Gastrocnemius medialis (tissue), 4 donors: ENCODE data around the gene STRN4. TPM values are rescaled to one million over a fixed set of nuclear protein-coding genes. Genes with fewer than 3 reads are reported as not detected.

Source experiments
- ATAC-seq, 2 donors: fragments of 150-250 bp; one replicate each; pipeline ENCODE4 v1.9.1; 2016
- DNase-seq, 2 donors: peaks; one replicate each; pipeline ENCODE4 v3.0.0-alpha.2; 2019
- H3K27ac ChIP-seq, 4 donors: fragments of 200-600 bp; sonication (generic); 1 replicate in 1 of 4; 2 replicates in 3 of 4; pipeline ENCODE4 v1.5.1; 2016 to 2018; ENCODE audit warnings: mild to moderate bottlenecking in 2 of 4, moderate library complexity in 1 of 4
- H3K27me3 ChIP-seq, 3 donors: fragments of 200-600 bp; sonication (generic) in 2 of 3; 1 replicate in 1 of 3; 2 replicates in 2 of 3; pipeline versions ENCODE4 v1.5.1 to v1.6.0; 2016 to 2019; ENCODE audit warnings: mild to moderate bottlenecking in 1 of 3, moderate library complexity in 1 of 3
- H3K36me3 ChIP-seq, 2 donors: fragments of 200-600 bp; sonication (generic) in 1 of 2; one replicate each; pipeline ENCODE4 v1.5.1; 2017 to 2018
- H3K4me1 ChIP-seq, 2 donors: fragments of 200-600 bp; sonication (generic) in 1 of 2; one replicate each; pipeline ENCODE4 v1.5.1; 2016 to 2017; ENCODE audit warnings: mild to moderate bottlenecking in 2 of 2
- H3K4me3 ChIP-seq, 4 donors: fragments of 200-600 bp; sonication (generic) in 3 of 4; 1 replicate in 1 of 4; 2 replicates in 3 of 4; pipeline ENCODE4 v1.5.1; 2016 to 2019; ENCODE audit warnings: mild to moderate bottlenecking in 2 of 4
- H3K9me3 ChIP-seq, 3 donors: fragments of 200-600 bp; sonication (generic) in 2 of 3; 1 replicate in 1 of 3; 2 replicates in 2 of 3; pipeline ENCODE4 v1.5.1; 2016 to 2019
- POLR2A ChIP-seq, 2 donors: fragments of 450-650 bp; IDR thresholded peaks; one replicate each; pipeline ENCODE4 v1.6.1; 2017; ENCODE audit warnings: antibody characterized with exemption in 2 of 2, mild to moderate bottlenecking in 2 of 2, moderate library complexity in 2 of 2
- in situ Hi-C, 4 donors: fragments of 200-750 bp; cut with MboI; loops; one replicate each; pipeline versions ENCODE4 v1.15.0 to v1.8.0; 2017; ENCODE audit warnings: low sequenced_read_pairs in 4 of 4
- intact Hi-C: fragments of 100-400 bp; cut with DNase I; formaldehyde crosslinking; loops from one replicate; pipeline ENCODE4 v1.15.1; 2023; ENCODE audit warnings: low total_unique reads
- total RNA-seq, 4 donors: library from RNA; depleted of rRNA; stranded (reverse); fragments of >200 nt; gene quantifications; one replicate each; pipeline versions ENCODE4 v1.1.0 to v1.2.3, GENCODE V29; 2016
- TF ChIP-seq, protein P1 (sequence below), 5 experiments: fragments of 450-650 bp in 3 of 5; fragments of 200-600 bp in 2 of 5; sonication (generic) in 2 of 5; IDR thresholded peaks in 4 of 5; conservative IDR thresholded peaks in 1 of 5; 1 replicate in 4 of 5; 2 replicates in 1 of 5; pipeline ENCODE4 v1.5.1; 2016 to 2019; ENCODE audit warnings: antibody characterized with exemption in 5 of 5, mild to moderate bottlenecking in 3 of 5, moderate library complexity in 3 of 5

Gene STRN4
- total RNA-seq, 4 donors from 2014 or later = 45.5 to 75.7 (median 57.9) TPM

DNA sequence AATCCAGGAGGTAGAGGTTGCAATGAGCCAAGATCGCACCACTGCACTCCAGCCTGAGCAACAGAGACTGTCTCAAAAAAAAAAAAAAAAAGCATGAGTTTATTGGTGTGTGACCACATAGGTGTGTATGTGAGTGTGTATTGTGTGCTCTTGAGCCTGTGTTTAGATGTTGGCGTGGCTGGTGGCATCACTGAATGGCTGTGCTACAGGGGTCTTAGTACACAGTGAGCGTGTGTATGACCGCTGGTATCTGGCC lies 39.7 kb upstream of the STRN4 start:
- peaks cover 11 to 23% (median 18%) of the 10 kb centered on the region in 3 donors for H3K27me3 ChIP-seq
- in situ Hi-C loops (no loop called here), intact Hi-C loops (no loop called here)
- no peak for TF ChIP-seq POLR2A (IDR thresholded peaks at IDR 0.05)
- TF ChIP-seq, protein P1, sequence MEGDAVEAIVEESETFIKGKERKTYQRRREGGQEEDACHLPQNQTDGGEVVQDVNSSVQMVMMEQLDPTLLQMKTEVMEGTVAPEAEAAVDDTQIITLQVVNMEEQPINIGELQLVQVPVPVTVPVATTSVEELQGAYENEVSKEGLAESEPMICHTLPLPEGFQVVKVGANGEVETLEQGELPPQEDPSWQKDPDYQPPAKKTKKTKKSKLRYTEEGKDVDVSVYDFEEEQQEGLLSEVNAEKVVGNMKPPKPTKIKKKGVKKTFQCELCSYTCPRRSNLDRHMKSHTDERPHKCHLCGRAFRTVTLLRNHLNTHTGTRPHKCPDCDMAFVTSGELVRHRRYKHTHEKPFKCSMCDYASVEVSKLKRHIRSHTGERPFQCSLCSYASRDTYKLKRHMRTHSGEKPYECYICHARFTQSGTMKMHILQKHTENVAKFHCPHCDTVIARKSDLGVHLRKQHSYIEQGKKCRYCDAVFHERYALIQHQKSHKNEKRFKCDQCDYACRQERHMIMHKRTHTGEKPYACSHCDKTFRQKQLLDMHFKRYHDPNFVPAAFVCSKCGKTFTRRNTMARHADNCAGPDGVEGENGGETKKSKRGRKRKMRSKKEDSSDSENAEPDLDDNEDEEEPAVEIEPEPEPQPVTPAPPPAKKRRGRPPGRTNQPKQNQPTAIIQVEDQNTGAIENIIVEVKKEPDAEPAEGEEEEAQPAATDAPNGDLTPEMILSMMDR (IDR thresholded peaks at IDR 0.05 in 4 of 5, conservative IDR thresholded peaks at IDR 0.05 in 1 of 5) = no peak
- peak overlapping the region; percentile 67 to 80 (median 72) for H3K27ac ChIP-seq
- no peak for DNase-seq
- no peaks in the 10 kb centered on the region for H3K36me3 ChIP-seq
- no peaks in the 10 kb centered on the region for H3K9me3 ChIP-seq
- H3K4me3 ChIP-seq = peak overlapping the region in 3 of 4 donors; percentile 57 to 65 (median 61)
- peaks cover 13 to 14% of the 10 kb centered on the region in 2 donors for H3K4me1 ChIP-seq
- no peak for ATAC-seq

DNA sequence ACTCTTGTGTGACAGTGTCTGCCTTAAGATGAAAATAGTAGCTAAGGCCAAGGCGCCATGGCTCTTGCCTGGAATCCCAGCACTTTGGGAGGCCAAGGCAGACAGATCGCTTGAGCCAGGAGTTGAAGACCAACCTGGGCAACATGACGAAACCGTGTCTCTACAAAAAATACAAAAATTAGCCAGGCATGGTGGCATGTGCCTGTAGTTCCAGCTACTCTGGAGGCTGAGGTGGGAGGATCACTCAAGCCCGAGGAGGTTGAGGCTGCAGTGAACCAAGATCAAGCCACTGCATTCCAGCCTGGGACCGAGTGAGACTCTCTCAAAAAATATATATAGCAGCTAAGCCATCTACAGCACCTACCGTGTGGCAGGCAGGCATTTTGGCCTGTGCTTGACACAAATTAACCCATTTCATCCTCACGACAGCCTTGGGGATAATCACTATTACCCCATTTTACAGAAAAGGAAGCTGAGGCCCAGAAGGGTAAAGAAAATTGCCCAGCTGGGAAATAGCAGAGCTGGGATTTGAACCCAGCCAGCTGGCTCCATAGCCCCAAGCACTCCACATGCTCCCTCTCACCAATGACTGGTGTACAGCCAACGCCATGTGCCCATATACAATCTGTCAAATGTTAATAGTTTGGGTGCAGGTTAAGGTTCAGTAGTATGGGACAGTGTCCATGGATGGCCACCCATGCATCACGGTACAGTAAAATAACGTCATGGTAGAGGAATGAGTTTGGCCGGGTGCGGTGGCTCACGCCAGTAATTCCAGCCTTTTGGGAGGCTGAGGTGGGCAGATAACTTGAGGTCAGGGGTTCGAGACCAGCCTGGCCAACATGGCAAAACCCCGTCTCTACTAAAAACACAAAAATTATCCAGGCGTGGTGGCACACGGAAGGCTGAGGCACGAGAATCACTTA lies 39.1 kb upstream of the STRN4 start:
- in situ Hi-C loops = no loop called here
- Histone ChIP-seq H3K4me1 (peaks cover 13 to 14% of the 10 kb centered on the region in 2 donors), H3K9me3 (no peaks in the 10 kb centered on the region), H3K4me3 (peak overlapping the region in 3 of 4 donors; percentile 57 to 65 (median 61)), H3K27me3 (peaks cover 11 to 23% (median 18%) of the 10 kb centered on the region in 3 donors), H3K36me3 (no peaks in the 10 kb centered on the region), H3K27ac (peak overlapping the region in 3 of 4 donors; percentile 15 to 80 (median 67))
- intact Hi-C loops = no loop called here
- ATAC-seq (no peak), DNase-seq (no peak)
- TF ChIP-seq POLR2A (IDR thresholded peaks at IDR 0.05) = no peak
- TF ChIP-seq, protein P1 (IDR thresholded peaks at IDR 0.05 in 4 of 5, conservative IDR thresholded peaks at IDR 0.05 in 1 of 5) = no peak

DNA sequence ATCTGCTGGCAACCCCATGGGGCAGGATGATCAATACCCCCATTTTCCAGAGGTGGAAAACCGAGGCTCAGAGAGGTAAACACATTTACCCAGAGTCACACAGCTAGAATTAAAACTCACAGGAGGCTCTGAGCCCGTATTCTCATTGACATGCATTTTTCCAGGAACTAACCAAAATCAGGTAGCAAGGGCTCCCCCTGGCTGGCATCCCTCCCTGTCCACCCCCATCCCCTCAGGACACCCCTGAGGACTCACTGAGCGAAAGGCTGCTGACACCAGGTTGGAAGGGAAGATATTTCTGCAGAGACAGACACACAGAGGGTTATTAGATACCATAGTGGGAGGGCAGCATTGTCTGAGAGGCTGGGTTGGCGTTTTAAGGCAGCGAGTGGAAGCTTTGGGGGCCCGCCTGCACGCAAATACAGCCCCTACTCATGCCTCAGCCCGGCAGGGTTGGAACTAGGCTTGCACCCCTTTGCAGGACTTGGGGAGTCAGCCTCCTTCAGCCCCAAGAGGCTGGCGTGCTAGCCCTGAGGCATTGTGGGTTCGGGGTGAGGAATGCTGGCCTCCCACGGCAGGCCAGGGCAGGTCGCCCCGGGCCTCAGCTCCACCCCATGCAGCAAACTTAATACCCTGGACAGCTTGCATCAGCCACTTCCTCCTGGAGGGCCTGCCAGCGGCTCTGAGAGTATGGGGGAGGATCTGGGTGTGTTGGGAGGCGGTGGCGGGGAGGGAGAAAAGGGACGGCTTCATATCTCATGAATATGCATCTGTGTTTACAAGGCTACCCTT lies 38.2 kb upstream of the STRN4 start:
- peak; percentile 26 to 27 for DNase-seq
- in situ Hi-C loops (no loop called here), intact Hi-C loops (no loop called here)
- no peak for ATAC-seq
- no peaks in the 10 kb centered on the region for H3K9me3 ChIP-seq
- H3K36me3 ChIP-seq = no peaks in the 10 kb centered on the region
- peaks cover 11 to 23% (median 18%) of the 10 kb centered on the region in 3 donors for H3K27me3 ChIP-seq
- H3K4me3 ChIP-seq = peak overlapping the region in 2 of 4 donors; percentile 6 to 65
- H3K27ac ChIP-seq = peak overlapping the region in 1 of 4 donors; percentile 15
- TF ChIP-seq, protein P1 (IDR thresholded peaks at IDR 0.05 in 4 of 5, conservative IDR thresholded peaks at IDR 0.05 in 1 of 5) = no peak
- no peak for TF ChIP-seq POLR2A (IDR thresholded peaks at IDR 0.05)
- peaks cover 13 to 14% of the 10 kb centered on the region in 2 donors for H3K4me1 ChIP-seq

DNA sequence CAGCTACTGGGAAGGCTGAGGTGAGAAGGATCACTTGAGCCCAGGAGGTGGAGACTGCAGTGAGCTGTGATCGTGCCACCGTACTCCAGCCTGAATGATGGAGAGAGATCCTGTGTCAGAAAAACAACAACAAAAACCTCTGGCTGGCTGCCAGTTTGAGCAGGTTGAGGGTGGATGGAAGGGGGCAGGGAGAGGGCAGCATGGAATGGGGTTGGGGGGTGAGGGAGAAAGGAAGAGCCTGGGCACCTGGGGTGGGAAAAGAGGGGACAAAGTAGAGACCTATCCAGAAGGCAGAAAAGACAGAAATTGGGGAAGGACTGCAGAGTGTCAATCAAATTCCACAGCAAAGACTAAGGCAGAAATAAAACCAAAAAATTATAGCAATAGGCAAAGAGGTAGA lies 37.4 kb upstream of the STRN4 start:
- no peak for ATAC-seq
- Histone ChIP-seq H3K27me3 (peaks cover 11 to 23% (median 18%) of the 10 kb centered on the region in 3 donors), H3K9me3 (no peaks in the 10 kb centered on the region), H3K36me3 (no peaks in the 10 kb centered on the region), H3K27ac (no peak overlapping the region), H3K4me3 (no peak overlapping the region), H3K4me1 (peaks cover 8 to 14% of the 10 kb centered on the region in 2 donors)
- TF ChIP-seq, protein P1 (IDR thresholded peaks at IDR 0.05 in 4 of 5, conservative IDR thresholded peaks at IDR 0.05 in 1 of 5) = no peak
- no peak for TF ChIP-seq POLR2A (IDR thresholded peaks at IDR 0.05)
- intact Hi-C loops = no loop called here
- in situ Hi-C loops = no loop called here
- no peak for DNase-seq
